GM18867 (cell line): Measurements from ENCODE around the gene SS18.

Experiments used
- ATAC-seq: cut with Tn5 transposase; IDR thresholded peaks from one replicate; pipeline ENCODE4 v1.9.1; 2021; ENCODE audit warnings: mild to moderate bottlenecking, moderate library complexity; ENCODE audit not compliant: unreplicated experiment

Gene SS18

GRCh38 chr18:26003817-26004216 lies 86.6 kb downstream of the SS18 start:
- peak; percentile 55 for ATAC-seq

- no peak for ATAC-seq
These were observed 87.1 kb downstream of the SS18 start for GRCh38 chr18:26003356-26003755.

- ATAC-seq = no peak
These were observed 88.0 kb downstream of the SS18 start for GRCh38 chr18:26002375-26002910.

GRCh38 chr18:25998461-25998860 lies 92.0 kb downstream of the SS18 start:
- no peak for ATAC-seq

- no peak for ATAC-seq
These were observed 97.8 kb downstream of the SS18 start for GRCh38 chr18:25992566-25992965.

- no peak for ATAC-seq
These were observed 99.9 kb downstream of the SS18 start for GRCh38 chr18:25990473-25990872.

GRCh38 chr18:25985707-25986394 lies 104.6 kb downstream of the SS18 start:
- no peak for ATAC-seq

- no peak for ATAC-seq
These were observed 106.7 kb downstream of the SS18 start for GRCh38 chr18:25983730-25984129.

- no peak for ATAC-seq
These were observed 107.5 kb downstream of the SS18 start for GRCh38 chr18:25982961-25983360.

GRCh38 chr18:25982153-25982552 lies 108.3 kb downstream of the SS18 start:
- no peak for ATAC-seq

- no peak for ATAC-seq
These were observed 110.9 kb downstream of the SS18 start for GRCh38 chr18:25979369-25980040.

GRCh38 chr18:25976554-25976953 lies 113.9 kb downstream of the SS18 start:
- no peak for ATAC-seq

- no peak for ATAC-seq
These were observed 115.8 kb downstream of the SS18 start for GRCh38 chr18:25974630-25975077.
